Fibroblast of villous mesenchyme (primary cell): Measurements from ENCODE around the gene SLC16A7. TPM values are rescaled to one million over a fixed set of nuclear protein-coding genes. Genes with fewer than 3 reads are reported as not detected.

ENCODE experiments used
- DNase-seq: peaks from one replicate; pipeline ENCODE4 v3.0.0-alpha.2; 2010; ENCODE audit warnings: low read depth
- H3K4me3 ChIP-seq: 2 replicates; pipeline ENCODE4 v1.5.1; 2011; ENCODE audit warnings: low read depth, mild to moderate bottlenecking, low read length
- total RNA-seq: library from RNA; depleted of rRNA; stranded (reverse); fragments of >200 nt; gene quantifications from 2 replicates; pipeline ENCODE4 v1.2.3, GENCODE V29; 2012
- TF ChIP-seq, protein P1 (sequence below): IDR thresholded peaks from 2 replicates; pipeline ENCODE4 v1.5.1; 2012; ENCODE audit warnings: low read depth, mild to moderate bottlenecking, low read length; ENCODE audit not compliant: insufficient read depth

Gene SLC16A7
- total RNA-seq, 1 donor = 32.0 TPM

DNA sequence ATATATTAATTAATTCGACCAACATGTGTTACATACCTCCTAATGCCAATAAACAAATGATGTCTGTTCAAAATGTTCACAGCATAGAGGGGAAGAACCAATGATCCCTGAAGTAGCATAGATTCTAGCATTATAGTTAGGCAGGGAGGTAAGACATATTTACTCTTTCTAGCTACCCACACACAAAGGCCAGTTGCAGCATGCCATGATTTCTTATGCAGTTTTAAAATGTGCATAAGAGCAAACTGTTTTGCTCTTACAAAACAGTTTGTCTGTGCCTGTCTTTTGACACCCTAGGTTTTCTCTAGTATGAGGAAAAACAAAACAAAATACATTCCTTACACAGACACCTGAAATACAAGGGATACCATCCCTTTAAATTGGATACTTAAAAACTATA lies 61.9 kb downstream of the SLC16A7 start:
- no peak overlapping the region for H3K4me3 ChIP-seq
- TF ChIP-seq, protein P1, sequence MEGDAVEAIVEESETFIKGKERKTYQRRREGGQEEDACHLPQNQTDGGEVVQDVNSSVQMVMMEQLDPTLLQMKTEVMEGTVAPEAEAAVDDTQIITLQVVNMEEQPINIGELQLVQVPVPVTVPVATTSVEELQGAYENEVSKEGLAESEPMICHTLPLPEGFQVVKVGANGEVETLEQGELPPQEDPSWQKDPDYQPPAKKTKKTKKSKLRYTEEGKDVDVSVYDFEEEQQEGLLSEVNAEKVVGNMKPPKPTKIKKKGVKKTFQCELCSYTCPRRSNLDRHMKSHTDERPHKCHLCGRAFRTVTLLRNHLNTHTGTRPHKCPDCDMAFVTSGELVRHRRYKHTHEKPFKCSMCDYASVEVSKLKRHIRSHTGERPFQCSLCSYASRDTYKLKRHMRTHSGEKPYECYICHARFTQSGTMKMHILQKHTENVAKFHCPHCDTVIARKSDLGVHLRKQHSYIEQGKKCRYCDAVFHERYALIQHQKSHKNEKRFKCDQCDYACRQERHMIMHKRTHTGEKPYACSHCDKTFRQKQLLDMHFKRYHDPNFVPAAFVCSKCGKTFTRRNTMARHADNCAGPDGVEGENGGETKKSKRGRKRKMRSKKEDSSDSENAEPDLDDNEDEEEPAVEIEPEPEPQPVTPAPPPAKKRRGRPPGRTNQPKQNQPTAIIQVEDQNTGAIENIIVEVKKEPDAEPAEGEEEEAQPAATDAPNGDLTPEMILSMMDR = no peak
- no peak for DNase-seq

DNA sequence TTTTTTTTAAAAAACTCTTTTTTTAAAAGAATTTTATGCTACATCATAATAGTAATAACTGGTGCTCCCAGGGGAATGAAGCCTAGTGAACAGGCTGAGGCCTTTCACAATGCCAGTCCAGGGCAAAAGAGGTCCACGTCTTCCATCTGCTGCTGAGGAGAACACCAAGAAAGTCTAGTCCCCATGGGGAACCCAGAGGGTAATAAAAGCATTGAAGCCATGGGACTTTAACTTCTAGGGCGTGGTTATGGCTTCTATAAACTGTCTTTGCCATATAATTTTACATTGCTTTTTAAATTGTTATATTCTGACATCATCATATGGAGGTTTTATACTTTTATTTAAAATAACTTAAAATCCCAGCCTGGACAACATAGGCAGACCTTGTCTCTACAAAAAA lies 64.3 kb downstream of the SLC16A7 start:
- DNase-seq = peak; percentile 9
- H3K4me3 ChIP-seq = no peak overlapping the region
- TF ChIP-seq, protein P1 = no peak

DNA sequence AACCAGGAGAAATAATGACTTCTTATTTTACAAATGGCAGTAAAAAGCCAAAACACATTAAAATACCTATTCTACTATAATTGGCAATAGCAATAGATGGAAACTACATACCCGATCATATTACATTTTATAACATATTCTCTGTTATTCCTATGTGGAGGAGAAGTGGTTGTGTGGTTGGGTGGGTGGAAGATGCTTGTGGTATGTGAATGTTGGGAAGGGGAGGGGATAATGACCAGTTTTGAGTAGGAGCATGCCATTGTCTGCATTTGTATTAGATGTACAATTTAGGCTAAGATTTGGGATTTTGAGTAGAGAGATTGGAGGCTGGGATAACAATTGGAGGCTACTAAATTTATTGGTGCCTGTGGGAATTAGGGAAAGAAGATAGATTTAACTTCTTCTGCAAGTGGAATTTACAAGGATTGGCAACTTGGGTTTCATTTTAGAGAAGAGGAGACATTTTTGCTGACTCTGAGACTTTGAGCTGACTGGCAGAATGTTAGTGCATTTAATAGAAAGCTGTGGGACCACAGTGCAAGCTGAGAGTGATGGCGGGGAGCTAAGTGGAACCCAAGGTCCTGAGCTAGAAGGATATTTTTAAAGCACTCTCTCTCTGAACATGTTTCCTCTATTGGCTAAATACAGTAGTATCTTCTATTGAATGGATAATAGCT lies 65.2 kb downstream of the SLC16A7 start:
- TF ChIP-seq, protein P1 = no peak
- no peak for DNase-seq
- no peak overlapping the region for H3K4me3 ChIP-seq

DNA sequence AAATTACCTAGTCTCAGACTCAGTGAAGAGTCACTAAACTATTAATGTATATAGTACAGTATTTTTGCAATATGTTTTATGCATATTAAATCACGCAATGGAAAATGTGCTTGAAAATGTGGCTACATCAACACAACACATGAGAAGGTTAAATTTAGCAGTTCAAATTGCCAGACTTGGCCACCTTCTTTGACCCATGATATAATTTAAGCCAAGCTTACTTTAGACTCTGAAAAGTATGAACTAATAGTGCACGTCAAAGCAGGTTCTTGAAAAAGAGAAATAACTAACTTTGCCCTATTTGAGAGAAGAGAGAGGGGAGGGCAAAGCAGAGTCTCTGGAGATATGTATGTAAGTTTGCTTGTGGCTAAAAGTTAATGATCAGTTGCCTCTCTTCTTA lies 68.7 kb downstream of the SLC16A7 start:
- no peak overlapping the region for H3K4me3 ChIP-seq
- TF ChIP-seq, protein P1 = no peak
- no peak for DNase-seq

GRCh38 chr12:59665701-59666100 lies 69.9 kb downstream of the SLC16A7 start:
- H3K4me3 ChIP-seq = no peak overlapping the region
- no peak for DNase-seq
- TF ChIP-seq, protein P1 = no peak

DNA sequence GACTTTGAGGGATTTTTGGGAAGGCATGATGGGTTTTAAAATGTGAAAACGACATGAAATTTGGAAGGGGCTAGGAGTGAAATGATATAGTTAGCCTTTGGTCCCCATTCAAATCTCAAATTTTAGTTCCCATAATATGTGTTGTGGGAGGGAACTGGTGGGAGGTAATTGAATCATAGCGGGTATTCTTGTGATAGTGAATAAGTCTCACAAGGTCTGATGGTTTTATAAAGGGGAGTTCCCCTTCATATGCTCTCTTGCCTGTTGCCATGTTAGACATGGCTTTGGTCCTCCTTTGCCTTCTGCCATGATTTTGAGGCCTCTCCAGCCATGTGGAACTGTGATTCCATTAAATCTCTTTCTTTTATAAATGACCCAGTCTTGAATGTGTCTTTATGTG lies 72.8 kb downstream of the SLC16A7 start:
- TF ChIP-seq, protein P1 = no peak
- no peak overlapping the region for H3K4me3 ChIP-seq
- no peak for DNase-seq

DNA sequence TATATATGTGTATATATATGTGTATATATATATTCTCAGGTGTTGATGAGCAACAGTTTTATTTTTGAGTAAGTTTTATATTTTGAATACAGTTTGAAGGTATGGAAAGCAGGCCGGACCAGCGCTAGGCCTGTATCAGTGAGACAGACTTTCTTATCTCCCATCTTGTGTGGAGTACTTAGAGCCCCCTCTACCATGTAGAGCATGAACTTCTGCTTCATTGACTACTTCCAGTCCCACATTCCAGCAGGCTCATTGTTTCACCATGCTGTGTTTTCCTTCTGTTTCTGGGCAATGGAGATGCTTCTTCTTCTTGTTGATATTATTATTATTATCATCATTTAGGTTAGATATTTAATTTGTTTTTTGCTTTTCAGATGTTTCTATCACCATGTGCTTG lies 76.4 kb downstream of the SLC16A7 start:
- H3K4me3 ChIP-seq = no peak overlapping the region
- DNase-seq = no peak
- TF ChIP-seq, protein P1 = no peak
